Kidney (tissue), 14 donors: Measurements from ENCODE around the gene ZNF285. TPM values are rescaled to one million over a fixed set of nuclear protein-coding genes. Genes with fewer than 3 reads are reported as not detected.

Source experiments
- DNase-seq, 5 donors: peaks; one replicate each; pipeline ENCODE4 v3.0.0-alpha.2; 2013 to 2020
- FAIRE-seq: peaks from 2 replicates; lab custom pipeline; 2012; peaks lifted over from hg19 to GRCh38; lab: Jason Lieb, UNC
- H3K27ac ChIP-seq, 2 donors: one replicate each; pipeline ENCODE4 v1.7.0; 2013; ENCODE audit warnings: low read depth in 2 of 2, low read length in 2 of 2, inconsistent platforms in 1 of 2
- H3K27me3 ChIP-seq: one replicate; pipeline ENCODE4 v1.7.1; 2013; ENCODE audit warnings: low read length, inconsistent platforms; ENCODE audit not compliant: control insufficient read depth, insufficient read depth
- H3K36me3 ChIP-seq, 3 donors: one replicate each; pipeline versions ENCODE4 v1.7.0 to v1.7.1; 2013; ENCODE audit warnings: low read length in 3 of 3, control low read depth in 1 of 3, inconsistent platforms in 1 of 3; ENCODE audit not compliant: insufficient read depth in 3 of 3, control insufficient read depth in 2 of 3
- H3K4me1 ChIP-seq, 3 donors: one replicate each; pipeline versions ENCODE4 v1.7.0 to v1.7.1; 2013; ENCODE audit warnings: low read length in 3 of 3, inconsistent platforms in 1 of 3, low read depth in 1 of 3; ENCODE audit not compliant: control insufficient read depth in 2 of 3, insufficient read depth in 2 of 3
- H3K4me3 ChIP-seq, 3 donors: one replicate each; pipeline versions ENCODE4 v1.7.0 to v1.8.1; 2013; ENCODE audit warnings: low read length in 3 of 3, control low read depth in 1 of 3, inconsistent platforms in 1 of 3
- H3K9ac ChIP-seq, 3 donors: one replicate each; pipeline versions ENCODE4 v1.7.0 to v1.7.1; 2013; ENCODE audit warnings: low read length in 3 of 3, control low read depth in 1 of 3, inconsistent platforms in 1 of 3
- H3K9me3 ChIP-seq, 3 donors: one replicate each; pipeline versions ENCODE4 v1.7.0 to v1.7.1; 2013; ENCODE audit warnings: low read length in 3 of 3, control low read depth in 1 of 3, inconsistent platforms in 1 of 3; ENCODE audit not compliant: control insufficient read depth in 2 of 3, insufficient read depth in 1 of 3
- CTCF ChIP-seq: IDR thresholded peaks from 3 replicates; pipeline ENCODE4 v1.5.1; 2012; ENCODE audit warnings: mild to moderate bottlenecking, moderate library complexity, borderline replicate concordance; ENCODE audit not compliant: insufficient read depth; ENCODE audit errors: extremely low read depth
- intact Hi-C: fragments of 100-400 bp; cut with DNase I; formaldehyde crosslinking; loops from one replicate; pipeline ENCODE4 v1.11.1; 2022
- polyA plus RNA-seq: library from polyadenylated mRNA; stranded (reverse); fragments of 350-450 nt; fragmentation: Illumina TruSeq; extraction: RNeasy Lipid Tissue Mini Kit (QIAGEN cat#74804); gene quantifications from one replicate; pipeline ENCODE4 v1.2.3, GENCODE V29; 2014; ENCODE audit warnings: low read depth, low replicate concordance; ENCODE audit not compliant: insufficient read depth
- total RNA-seq: library from RNA; stranded (reverse); fragmentation: NEBNext Ultra II Directional; extraction: Animal tissue kit (Norgen Biotek cat#: 25700); gene quantifications from one replicate; pipeline ENCODE4 v1.2.1, GENCODE V29; 2021
- donor health status: control.
- donor health status: control.
- donor health status: control.
- donor health status: control.
- donor health status: control.
- donor health status: DM: yes; HTN: yes; CAD: no.
- donor health status: Normal renal cell carcinoma (clear cell type).

ZNF285 gene
- total and polyA plus RNA-seq, 2 donors from 2014 or later = 2.8 to 4.9 TPM

GRCh38 chr19:44374789-44375188 lies 26.6 kb downstream of the ZNF285 start:
- FAIRE-seq (no peak), DNase-seq (no peak)
- no peaks in the 10 kb centered on the region for H3K4me1 ChIP-seq
- H3K9me3 ChIP-seq = peaks cover 0 to 3% (median 0%) of the 10 kb centered on the region in 3 donors
- H3K9ac ChIP-seq = no peak overlapping the region
- H3K36me3 ChIP-seq = no peaks in the 10 kb centered on the region
- no peaks in the 10 kb centered on the region for H3K27me3 ChIP-seq
- H3K27ac ChIP-seq = no peak overlapping the region
- intact Hi-C loops = no loop called here
- no peak overlapping the region for H3K4me3 ChIP-seq
- TF ChIP-seq CTCF = no peak

GRCh38 chr19:44371815-44372480 lies 29.5 kb downstream of the ZNF285 start:
- DNase-seq (no peak), FAIRE-seq (no peak)
- no peaks in the 10 kb centered on the region for H3K27me3 ChIP-seq
- H3K4me1 ChIP-seq = no peaks in the 10 kb centered on the region
- H3K36me3 ChIP-seq = no peaks in the 10 kb centered on the region
- H3K27ac ChIP-seq = no peak overlapping the region
- H3K4me3 ChIP-seq = no peak overlapping the region
- no peak for TF ChIP-seq CTCF
- peaks cover 0 to 7% (median 0%) of the 10 kb centered on the region in 3 donors for H3K9me3 ChIP-seq
- intact Hi-C loops = no loop called here
- no peak overlapping the region for H3K9ac ChIP-seq

GRCh38 chr19:44367024-44367423 lies 34.4 kb downstream of the ZNF285 start:
- no peak overlapping the region for H3K27ac ChIP-seq
- DNase-seq = no peak
- no peak for TF ChIP-seq CTCF
- intact Hi-C loops = no loop called here
- peaks cover 0 to 4% (median 0%) of the 10 kb centered on the region in 3 donors for H3K9me3 ChIP-seq
- H3K9ac ChIP-seq = no peak overlapping the region
- no peak for FAIRE-seq
- no peaks in the 10 kb centered on the region for H3K36me3 ChIP-seq
- no peaks in the 10 kb centered on the region for H3K4me1 ChIP-seq
- H3K27me3 ChIP-seq = no peaks in the 10 kb centered on the region
- no peak overlapping the region for H3K4me3 ChIP-seq
